H9 (cell line): ENCODE results near the gene DEGS2. TPM values are rescaled to one million over a fixed set of nuclear protein-coding genes. Genes with fewer than 3 reads are reported as not detected.

Experiments
- DNase-seq: peaks from one replicate; pipeline ENCODE4 v3.0.0-alpha.2; 2017
- H2AFZ ChIP-seq: one replicate; pipeline ENCODE4 v1.6.1; 2013; ENCODE audit warnings: mild to moderate bottlenecking, low read length, control low read depth, moderate library complexity
- H2AK5ac ChIP-seq: 2 replicates; pipeline ENCODE4 v1.6.1; 2013; ENCODE audit warnings: low read length, control low read depth, mixed read lengths; ENCODE audit not compliant: insufficient read length
- H2BK120ac ChIP-seq: one replicate; pipeline ENCODE4 v1.6.1; 2013; ENCODE audit warnings: low read depth, mild to moderate bottlenecking, low read length, control low read depth, inconsistent platforms; ENCODE audit not compliant: poor library complexity, severe bottlenecking
- H2BK12ac ChIP-seq: 2 replicates; pipeline ENCODE4 v1.6.1; 2013; ENCODE audit warnings: low read length, control low read depth, mixed read lengths, low read depth; ENCODE audit not compliant: insufficient read length
- H2BK15ac ChIP-seq: 2 replicates; pipeline ENCODE4 v1.6.1; 2013; ENCODE audit warnings: low read depth, low read length, control low read depth
- H2BK20ac ChIP-seq: one replicate; pipeline ENCODE4 v1.6.1; 2013; ENCODE audit warnings: low read depth, mild to moderate bottlenecking, low read length, control low read depth, inconsistent platforms; ENCODE audit not compliant: poor library complexity, severe bottlenecking
- H2BK5ac ChIP-seq: 2 replicates; pipeline ENCODE4 v1.6.1; 2013; ENCODE audit warnings: low read length, control low read depth, mixed read lengths; ENCODE audit not compliant: insufficient read length
- H3K14ac ChIP-seq: 2 replicates; pipeline ENCODE4 v1.6.1; 2013; ENCODE audit warnings: low read length, control low read depth; ENCODE audit not compliant: insufficient read depth
- H3K18ac ChIP-seq: 2 replicates; pipeline ENCODE4 v1.6.1; 2013; ENCODE audit warnings: low read depth, mild to moderate bottlenecking, mixed read lengths, low read length, control low read depth; ENCODE audit not compliant: insufficient read length
- H3K23ac ChIP-seq: 2 replicates; pipeline ENCODE4 v1.6.1; 2013; ENCODE audit warnings: low read length, control low read depth, mixed read lengths, low read depth; ENCODE audit not compliant: insufficient read length
- H3K23me2 ChIP-seq: 2 replicates; pipeline ENCODE4 v1.6.1; 2013; ENCODE audit warnings: low read depth, mild to moderate bottlenecking, mixed read lengths, low read length, control low read depth; ENCODE audit not compliant: insufficient read length, poor library complexity, severe bottlenecking
- H3K27ac ChIP-seq: 2 replicates; pipeline ENCODE4 v1.5.1; 2013; ENCODE audit warnings: low read length, control low read depth, mixed read lengths, low read depth; ENCODE audit not compliant: insufficient read length
- H3K27me3 ChIP-seq: 2 replicates; pipeline ENCODE4 v1.6.1; 2013; ENCODE audit warnings: low read length, control low read depth, inconsistent platforms; ENCODE audit not compliant: insufficient read depth
- H3K4ac ChIP-seq: 2 replicates; pipeline ENCODE4 v1.6.1; 2013; ENCODE audit warnings: low read depth, mild to moderate bottlenecking, control low read depth, inconsistent platforms, low read length, moderate library complexity
- H3K4me1 ChIP-seq: 2 replicates; pipeline ENCODE4 v1.6.1; 2013; ENCODE audit warnings: low read length, control low read depth, inconsistent platforms; ENCODE audit not compliant: insufficient read depth
- H3K4me2 ChIP-seq: 2 replicates; pipeline ENCODE4 v1.6.1; 2013; ENCODE audit warnings: low read length, control low read depth, mixed read lengths; ENCODE audit not compliant: insufficient read length, insufficient read depth
- H3K56ac ChIP-seq: 2 replicates; pipeline ENCODE4 v1.6.1; 2013; ENCODE audit warnings: low read depth, mild to moderate bottlenecking, mixed read lengths, low read length, control low read depth; ENCODE audit not compliant: insufficient read length
- H3K79me1 ChIP-seq: 2 replicates; pipeline ENCODE4 v1.6.1; 2013; ENCODE audit warnings: low read depth, mild to moderate bottlenecking, moderate library complexity, low read length, control low read depth, inconsistent platforms; ENCODE audit not compliant: insufficient read depth, poor library complexity, severe bottlenecking
- H3K79me2 ChIP-seq: 2 replicates; pipeline ENCODE4 v1.6.1; 2013; ENCODE audit warnings: low read length, control low read depth, inconsistent platforms; ENCODE audit not compliant: insufficient read depth
- H3K9ac ChIP-seq: 2 replicates; pipeline ENCODE4 v1.6.1; 2013; ENCODE audit warnings: low read length, control low read depth, mixed read lengths; ENCODE audit not compliant: insufficient read length; ENCODE audit errors: extremely low read depth
- H3K9me3 ChIP-seq: one replicate; pipeline ENCODE4 v1.6.1; 2013; ENCODE audit warnings: low read depth, low read length, inconsistent platforms; ENCODE audit not compliant: control insufficient read depth
- H3T11ph ChIP-seq: one replicate; pipeline ENCODE4 v1.6.1; 2013; ENCODE audit warnings: mild to moderate bottlenecking, low read length, control low read depth, inconsistent platforms
- H4K20me1 ChIP-seq: one replicate; pipeline ENCODE4 v1.6.1; 2013; ENCODE audit not compliant: control insufficient read depth, insufficient read length, insufficient read depth
- H4K5ac ChIP-seq: 2 replicates; pipeline ENCODE4 v1.6.1; 2013; ENCODE audit warnings: low read depth, mild to moderate bottlenecking, mixed read lengths, low read length, control low read depth; ENCODE audit not compliant: insufficient read length
- H4K8ac ChIP-seq: replicated peaks from 2 replicates; pipeline ENCODE4 v1.6.1; 2013; ENCODE audit warnings: low read length, control low read depth, mixed read lengths, low read depth; ENCODE audit not compliant: insufficient read length
- H4K91ac ChIP-seq: 2 replicates; pipeline ENCODE4 v1.6.1; 2013; ENCODE audit warnings: low read depth, mild to moderate bottlenecking, moderate library complexity, mixed read lengths, low read length, control low read depth; ENCODE audit not compliant: insufficient read length
- H3K27ac Mint-ChIP-seq, 3 experiments: 2 replicates in 2 of 3; 3 replicates in 1 of 3; pipeline ENCODE4 v1.8.0; 2020 to 2021; ENCODE audit warnings: mixed read lengths in 3 of 3, mild to moderate bottlenecking in 1 of 3, moderate library complexity in 1 of 3
- H3K27me3 Mint-ChIP-seq: 2 replicates; pipeline ENCODE4 v1.8.0; 2021; ENCODE audit warnings: low read depth, mild to moderate bottlenecking, moderate library complexity, mixed read lengths
- H3K36me3 Mint-ChIP-seq, 3 experiments: 2 replicates in 2 of 3; 3 replicates in 1 of 3; pipeline ENCODE4 v1.8.0; 2020 to 2021; ENCODE audit warnings: low read depth in 3 of 3, mixed read lengths in 3 of 3; ENCODE audit not compliant: insufficient read depth in 1 of 3
- H3K4me1 Mint-ChIP-seq, 2 experiments: 2 replicates each; pipeline ENCODE4 v1.8.0; 2020; ENCODE audit warnings: mixed read lengths in 2 of 2
- H3K4me3 Mint-ChIP-seq, 2 experiments: 2 replicates in 1 of 2; 3 replicates in 1 of 2; pipeline ENCODE4 v1.8.0; 2020 to 2021; ENCODE audit warnings: mild to moderate bottlenecking in 2 of 2, mixed read lengths in 2 of 2, moderate library complexity in 1 of 2
- H3K9me3 Mint-ChIP-seq, 2 experiments: 2 replicates in 1 of 2; 3 replicates in 1 of 2; pipeline ENCODE4 v1.8.0; 2020; ENCODE audit warnings: mild to moderate bottlenecking in 2 of 2, mixed read lengths in 2 of 2, moderate library complexity in 1 of 2
- WGBS: extraction: QIAGEN DNeasy Blood & Tissue Kit; methylation state at CpG from one replicate; pipeline ENCODE4 v1.1.7; 2013; ENCODE audit warnings: missing lambda C conversion rate, low lambda C conversion rate, mixed read lengths; ENCODE audit not compliant: insufficient read length; ENCODE audit errors: extremely low coverage; 5-methylcytosine and 5-hydroxymethylcytosine counted together
- total RNA-seq: library from RNA; stranded (reverse); gene quantifications from 2 replicates; pipeline ENCODE4 v1.2.1, GENCODE V29; 2021
- TF ChIP-seq, protein P1 (sequence below): fragments of 200-600 bp; sonication (generic); conservative IDR thresholded peaks from 3 replicates; pipeline ENCODE4 v1.8.0; 2021; ENCODE audit warnings: antibody characterized with exemption, mild to moderate bottlenecking

The DEGS2 gene
- total RNA-seq, 1 experiment from 2014 or later, result 0.72 TPM

DNA sequence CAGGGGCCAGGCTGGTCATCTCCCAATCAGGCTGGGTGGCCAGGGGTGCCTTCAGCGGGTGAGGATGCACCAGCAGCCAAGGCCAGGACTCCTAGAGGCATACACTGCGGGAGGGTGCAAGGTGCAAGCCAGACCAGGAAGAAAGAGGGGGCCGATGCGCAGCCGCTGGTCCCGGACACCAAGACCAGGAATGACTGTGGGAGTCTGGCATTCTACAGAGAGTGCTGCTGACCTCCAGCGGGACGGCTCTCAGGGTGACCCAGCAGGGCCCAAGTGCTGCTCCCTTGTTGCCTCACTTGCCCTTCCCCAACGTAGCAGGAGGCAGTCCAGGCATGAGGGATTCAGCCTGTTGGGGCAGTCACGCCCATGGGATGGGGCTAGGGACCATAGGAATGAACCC lies 35.8 kb downstream of the DEGS2 start:
- no peak overlapping the region for H4K5ac ChIP-seq
- H3T11ph ChIP-seq, result no peak overlapping the region
- Mint-ChIP-seq H3K27me3 (no peaks in the 10 kb centered on the region), H3K27ac (no peak overlapping the region), H3K4me3 (no peak overlapping the region), H3K9me3 (no peaks in the 10 kb centered on the region), H3K4me1 (peaks cover 0 to 3% of the 10 kb centered on the region in 2 experiments; a peak in 2 of 4 replicates), H3K36me3 (peaks cover 5 to 13% (median 6%) of the 10 kb centered on the region in 3 experiments; a peak in 6 of 7 replicates)
- no peak overlapping the region for H3K14ac ChIP-seq
- H2BK12ac ChIP-seq, result no peak overlapping the region
- no peak overlapping the region for H3K27ac ChIP-seq
- TF ChIP-seq, protein P1, sequence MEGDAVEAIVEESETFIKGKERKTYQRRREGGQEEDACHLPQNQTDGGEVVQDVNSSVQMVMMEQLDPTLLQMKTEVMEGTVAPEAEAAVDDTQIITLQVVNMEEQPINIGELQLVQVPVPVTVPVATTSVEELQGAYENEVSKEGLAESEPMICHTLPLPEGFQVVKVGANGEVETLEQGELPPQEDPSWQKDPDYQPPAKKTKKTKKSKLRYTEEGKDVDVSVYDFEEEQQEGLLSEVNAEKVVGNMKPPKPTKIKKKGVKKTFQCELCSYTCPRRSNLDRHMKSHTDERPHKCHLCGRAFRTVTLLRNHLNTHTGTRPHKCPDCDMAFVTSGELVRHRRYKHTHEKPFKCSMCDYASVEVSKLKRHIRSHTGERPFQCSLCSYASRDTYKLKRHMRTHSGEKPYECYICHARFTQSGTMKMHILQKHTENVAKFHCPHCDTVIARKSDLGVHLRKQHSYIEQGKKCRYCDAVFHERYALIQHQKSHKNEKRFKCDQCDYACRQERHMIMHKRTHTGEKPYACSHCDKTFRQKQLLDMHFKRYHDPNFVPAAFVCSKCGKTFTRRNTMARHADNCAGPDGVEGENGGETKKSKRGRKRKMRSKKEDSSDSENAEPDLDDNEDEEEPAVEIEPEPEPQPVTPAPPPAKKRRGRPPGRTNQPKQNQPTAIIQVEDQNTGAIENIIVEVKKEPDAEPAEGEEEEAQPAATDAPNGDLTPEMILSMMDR, result no peak
- H3K4ac ChIP-seq, result no peak overlapping the region
- no peak overlapping the region for H2AK5ac ChIP-seq
- H3K79me1 ChIP-seq, result no peaks in the 10 kb centered on the region
- no peak overlapping the region for H4K8ac ChIP-seq
- H3K4me1 ChIP-seq, result no peaks in the 10 kb centered on the region
- H4K91ac ChIP-seq, result no peak overlapping the region
- no peak overlapping the region for H2BK5ac ChIP-seq
- H3K9ac ChIP-seq, result no peak overlapping the region
- no peak overlapping the region for H3K56ac ChIP-seq
- H3K23me2 ChIP-seq, result no peaks in the 10 kb centered on the region
- H2BK15ac ChIP-seq, result no peak overlapping the region
- H3K18ac ChIP-seq, result no peak overlapping the region
- no peak overlapping the region for H2AFZ ChIP-seq
- H3K4me2 ChIP-seq, result no peak overlapping the region
- no peak overlapping the region for H3K23ac ChIP-seq
- no peaks in the 10 kb centered on the region for H3K9me3 ChIP-seq
- H2BK120ac ChIP-seq, result no peak overlapping the region
- H3K79me2 ChIP-seq, result no peaks in the 10 kb centered on the region
- DNase-seq, result no peak
- H4K20me1 ChIP-seq, result no peaks in the 10 kb centered on the region
- no CpG with 5 or more reads among the region's 10 CpGs for WGBS
- no peak overlapping the region for H2BK20ac ChIP-seq
- no peaks in the 10 kb centered on the region for H3K27me3 ChIP-seq
